ENCODE data around the gene MNDA. TPM values are rescaled to one million over a fixed set of nuclear protein-coding genes. Genes with fewer than 3 reads are reported as not detected.

MNDA gene
- total RNA-seq, 4 donors from 2014 or later: 1.1 to 3.7 (median 3.2) TPM

DNA sequence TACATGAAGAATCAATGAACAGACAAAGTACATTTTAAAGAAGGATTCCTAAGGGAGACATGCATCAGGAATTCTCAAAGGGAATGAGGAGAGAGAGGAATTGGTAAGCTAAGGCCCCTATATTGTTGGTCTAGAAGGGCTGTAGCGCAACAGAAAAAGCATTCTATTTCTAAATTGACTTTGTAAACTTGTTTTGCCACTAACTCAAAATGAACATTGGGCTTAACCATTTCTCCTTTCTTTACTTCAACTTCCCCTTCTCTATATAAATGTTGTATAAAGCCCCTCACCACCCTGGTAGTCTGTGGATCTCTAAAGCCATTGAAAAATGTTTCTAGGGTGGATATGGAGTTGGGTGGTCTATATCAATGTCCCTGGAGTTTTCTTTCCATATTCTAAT lies 29.8 kb upstream of the MNDA start:
- DNase-seq (ENCODE audit: low spot score in 2 of 2): no peak
- TF ChIP-seq POLR2A (IDR thresholded peaks at IDR 0.05): no peak
- TF ChIP-seq, protein P1, sequence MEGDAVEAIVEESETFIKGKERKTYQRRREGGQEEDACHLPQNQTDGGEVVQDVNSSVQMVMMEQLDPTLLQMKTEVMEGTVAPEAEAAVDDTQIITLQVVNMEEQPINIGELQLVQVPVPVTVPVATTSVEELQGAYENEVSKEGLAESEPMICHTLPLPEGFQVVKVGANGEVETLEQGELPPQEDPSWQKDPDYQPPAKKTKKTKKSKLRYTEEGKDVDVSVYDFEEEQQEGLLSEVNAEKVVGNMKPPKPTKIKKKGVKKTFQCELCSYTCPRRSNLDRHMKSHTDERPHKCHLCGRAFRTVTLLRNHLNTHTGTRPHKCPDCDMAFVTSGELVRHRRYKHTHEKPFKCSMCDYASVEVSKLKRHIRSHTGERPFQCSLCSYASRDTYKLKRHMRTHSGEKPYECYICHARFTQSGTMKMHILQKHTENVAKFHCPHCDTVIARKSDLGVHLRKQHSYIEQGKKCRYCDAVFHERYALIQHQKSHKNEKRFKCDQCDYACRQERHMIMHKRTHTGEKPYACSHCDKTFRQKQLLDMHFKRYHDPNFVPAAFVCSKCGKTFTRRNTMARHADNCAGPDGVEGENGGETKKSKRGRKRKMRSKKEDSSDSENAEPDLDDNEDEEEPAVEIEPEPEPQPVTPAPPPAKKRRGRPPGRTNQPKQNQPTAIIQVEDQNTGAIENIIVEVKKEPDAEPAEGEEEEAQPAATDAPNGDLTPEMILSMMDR (IDR thresholded peaks at IDR 0.05): no peak
- H3K4me3 ChIP-seq (ENCODE audit: low read depth, poor library complexity, severe bottlenecking): no peak overlapping the region
- 79 to 88% methylated on average over 1 of the region's 1 CpG for WGBS, 2 donors
- intact Hi-C loops (cut with DNase I; ENCODE audit: low total_unique reads): no loop called here

DNA sequence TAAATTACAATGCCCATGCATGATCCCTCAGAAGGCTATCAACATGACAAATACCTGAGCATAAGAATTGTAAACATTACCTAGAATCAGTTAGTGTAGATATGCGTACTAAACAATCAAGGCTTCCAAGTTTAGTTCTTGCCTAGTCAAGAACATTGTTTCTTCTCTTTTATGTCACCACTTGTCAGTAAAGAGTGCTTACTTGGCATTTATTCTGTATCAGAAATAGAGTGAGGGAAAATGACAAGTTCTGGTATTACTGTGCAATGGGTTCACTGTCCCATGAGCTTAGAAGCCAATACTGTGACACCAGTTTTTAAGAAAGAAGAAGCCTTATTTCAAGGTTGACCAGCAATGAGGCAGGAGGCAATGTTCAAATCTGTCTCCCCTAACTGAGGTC lies 27.5 kb upstream of the MNDA start:
- no peak for DNase-seq (ENCODE audit: low spot score in 2 of 2)
- no peak overlapping the region for H3K4me3 ChIP-seq (ENCODE audit: low read depth, poor library complexity, severe bottlenecking)
- WGBS, 2 donors: 79 to 82% methylated on average over 1 of the region's 1 CpG
- intact Hi-C loops (cut with DNase I; ENCODE audit: low total_unique reads): no loop called here
- TF ChIP-seq, protein P1 (IDR thresholded peaks at IDR 0.05): no peak
- TF ChIP-seq POLR2A (IDR thresholded peaks at IDR 0.05): no peak

DNA sequence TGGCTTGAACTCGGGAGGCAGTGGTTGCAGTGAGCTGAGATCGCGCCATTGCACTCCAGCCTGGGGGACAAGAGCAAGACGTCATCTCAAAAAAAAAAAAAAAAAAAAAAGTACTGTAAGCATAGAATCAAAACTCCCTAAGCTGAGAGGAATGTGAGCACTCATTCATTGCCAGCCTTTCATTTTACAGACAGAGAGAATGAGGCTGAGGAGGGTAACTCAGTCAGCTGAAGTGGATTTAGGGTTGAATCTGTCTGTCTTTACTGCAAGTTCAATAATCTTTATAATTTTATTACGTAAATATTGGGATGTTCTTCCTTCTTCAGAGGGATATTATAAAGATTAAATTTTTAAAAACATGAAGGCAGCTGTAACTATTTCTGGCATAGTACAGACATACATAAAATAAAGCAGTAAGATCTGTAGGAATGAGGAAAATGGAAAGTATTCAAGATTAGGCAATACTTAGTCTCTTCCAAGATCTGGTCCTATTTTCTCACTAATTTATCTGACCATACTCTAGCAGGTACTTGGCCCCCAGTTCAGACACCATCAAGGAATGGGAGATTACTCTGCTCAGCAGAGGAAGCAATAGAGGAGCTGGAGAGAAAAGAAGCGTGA lies 24.1 kb upstream of the MNDA start:
- H3K4me3 ChIP-seq (ENCODE audit: low read depth, poor library complexity, severe bottlenecking): no peak overlapping the region
- no peak for DNase-seq (ENCODE audit: low spot score in 2 of 2)
- 59 to 67% methylated on average over 6 of the region's 6 CpGs for WGBS, 2 donors

DNA sequence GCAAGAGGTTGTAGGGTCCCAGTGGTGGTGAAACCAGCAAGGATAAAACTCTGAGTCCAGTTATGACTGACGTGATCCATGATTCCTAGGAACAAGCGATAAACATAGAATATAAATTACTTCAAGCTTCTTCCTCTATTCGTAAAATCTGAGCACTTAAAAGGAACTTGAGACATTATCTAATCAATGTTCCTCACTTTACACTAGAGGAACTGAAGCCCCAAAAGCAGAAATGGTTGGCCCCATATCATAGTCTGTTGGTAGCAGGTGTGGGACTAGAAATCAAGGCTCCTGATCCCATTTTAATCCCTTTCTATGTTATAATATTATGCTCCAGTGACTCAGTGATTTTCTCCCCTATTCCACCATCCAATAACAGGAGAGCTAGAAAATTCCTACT lies 21.9 kb upstream of the MNDA start:
- intact Hi-C loops (cut with DNase I; ENCODE audit: low total_unique reads): no loop called here
- DNase-seq (ENCODE audit: low spot score in 2 of 2): no peak
- WGBS, 2 donors: 76 to 86% methylated on average over 3 of the region's 3 CpGs
- no peak for TF ChIP-seq POLR2A (IDR thresholded peaks at IDR 0.05)
- TF ChIP-seq, protein P1 (IDR thresholded peaks at IDR 0.05): no peak
- H3K4me3 ChIP-seq (ENCODE audit: low read depth, poor library complexity, severe bottlenecking): no peak overlapping the region

More for the DNA sequence above, 24.1 kb upstream of the MNDA start:
- TF ChIP-seq POLR2A (IDR thresholded peaks at IDR 0.05): no peak
- TF ChIP-seq, protein P1 (IDR thresholded peaks at IDR 0.05): no peak
- intact Hi-C loops (cut with DNase I; ENCODE audit: low total_unique reads): no loop called here

DNA sequence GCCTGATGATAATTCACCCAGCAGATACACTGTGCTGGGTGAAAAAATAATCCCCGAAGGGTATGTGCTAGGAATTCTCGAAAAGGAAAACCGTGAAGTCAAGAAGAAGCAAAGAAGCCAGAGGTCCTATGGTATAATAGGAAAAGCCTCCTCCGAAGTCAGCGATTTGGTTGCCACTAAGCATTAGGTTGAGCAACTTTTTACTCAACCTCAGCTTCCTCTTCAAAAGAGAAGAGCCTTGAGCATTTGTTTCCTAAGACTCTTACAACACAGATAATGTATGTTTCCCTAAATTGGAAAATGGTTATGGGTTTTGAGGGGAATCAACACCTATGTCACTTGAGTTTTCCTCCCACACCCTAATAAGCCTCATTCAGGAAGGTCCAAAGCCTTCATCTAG lies 21.3 kb upstream of the MNDA start:
- TF ChIP-seq POLR2A (IDR thresholded peaks at IDR 0.05): no peak
- TF ChIP-seq, protein P1 (IDR thresholded peaks at IDR 0.05): no peak
- H3K4me3 ChIP-seq (ENCODE audit: low read depth, poor library complexity, severe bottlenecking): no peak overlapping the region
- intact Hi-C loops (cut with DNase I; ENCODE audit: low total_unique reads): no loop called here
- no peak for DNase-seq (ENCODE audit: low spot score in 2 of 2)
- WGBS, 2 donors: 80 to 85% methylated on average over 5 of the region's 5 CpGs

DNA sequence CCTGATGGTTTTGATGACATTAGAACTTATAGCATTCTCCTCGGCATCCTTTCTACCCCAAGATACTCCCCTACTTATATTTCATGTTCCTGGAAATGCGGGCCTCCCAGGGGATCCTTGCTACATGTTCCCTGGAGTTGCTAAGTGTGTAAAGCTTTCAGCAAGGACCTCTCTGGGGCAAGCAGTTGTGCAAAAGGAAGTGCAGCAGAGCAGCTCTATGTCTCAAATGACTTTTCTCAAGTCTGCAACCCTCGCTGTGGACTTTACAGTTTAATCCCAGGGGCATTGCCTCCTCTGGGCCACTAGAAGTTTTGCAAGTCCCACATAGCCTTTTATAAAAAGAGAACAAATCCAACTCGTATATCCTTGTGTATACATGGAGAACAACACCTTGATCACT lies 20.8 kb upstream of the MNDA start:
- TF ChIP-seq, protein P1 (IDR thresholded peaks at IDR 0.05): no peak
- no peak for TF ChIP-seq POLR2A (IDR thresholded peaks at IDR 0.05)
- DNase-seq (ENCODE audit: low spot score in 2 of 2): no peak
- H3K4me3 ChIP-seq (ENCODE audit: low read depth, poor library complexity, severe bottlenecking): no peak overlapping the region
- intact Hi-C loops (cut with DNase I; ENCODE audit: low total_unique reads): no loop called here
- 70 to 77% methylated on average over 4 of the region's 4 CpGs for WGBS, 2 donors
